HepG2 (cell line): Measurements from ENCODE around the gene SLC5A6. TPM values are rescaled to one million over a fixed set of nuclear protein-coding genes. Genes with fewer than 3 reads are reported as not detected.
A peak's percentile ranks its signal among the peaks of the same experiment; 100 is the strongest.

Experiments used
- FOXP1 ChIP-seq, 2 experiments: fragments of 450-650 bp in 1 of 2; IDR thresholded peaks; 2 replicates each; pipeline ENCODE4 v1.6.1; 2017 to 2018; ENCODE audit warnings: antibody characterized with exemption in 1 of 2
- GFI1 ChIP-seq: sonication (generic); formaldehyde crosslinking; IDR thresholded peaks from 2 replicates; pipeline ENCODE4 v1.5.0; 2020; ENCODE audit warnings: missing genetic modification reagents, mild to moderate bottlenecking, borderline replicate concordance
- HNF4G ChIP-seq, 2 experiments: sonication (generic) in 1 of 2; formaldehyde crosslinking in 1 of 2; IDR thresholded peaks; 2 replicates each; pipeline versions ENCODE4 v1.4.0 to v1.6.1; 2011 to 2020; ENCODE audit warnings: borderline replicate concordance in 2 of 2, low read depth in 2 of 2, mild to moderate bottlenecking in 2 of 2, low read length in 1 of 2, missing genetic modification reagents in 1 of 2, moderate library complexity in 1 of 2
- ISL2 ChIP-seq: sonication (generic); formaldehyde crosslinking; IDR thresholded peaks from 2 replicates; pipeline ENCODE4 v1.5.0; 2020; ENCODE audit warnings: missing genetic modification reagents
- NR2F6 ChIP-seq, 2 experiments: IDR thresholded peaks; 2 replicates each; pipeline ENCODE4 v1.6.1; 2016; ENCODE audit warnings: antibody characterized with exemption in 1 of 2, mild to moderate bottlenecking in 1 of 2
- RCOR2 ChIP-seq: IDR thresholded peaks from 2 replicates; pipeline ENCODE4 v1.6.1; 2016; ENCODE audit warnings: missing biosample characterization, missing genetic modification reagents
- RXRA ChIP-seq: sonication (generic); formaldehyde crosslinking; IDR thresholded peaks from 2 replicates; pipeline ENCODE4 v1.5.1; 2020; ENCODE audit warnings: missing genetic modification reagents
- SOX13 ChIP-seq, 3 experiments: fragments of 450-650 bp in 1 of 3; sonication (generic) in 1 of 3; formaldehyde crosslinking in 1 of 3; IDR thresholded peaks in 2 of 3; conservative IDR thresholded peaks in 1 of 3; 2 replicates each; pipeline versions ENCODE4 v1.5.0 to v1.6.1; 2016 to 2020; ENCODE audit warnings: antibody characterized with exemption in 1 of 3, mild to moderate bottlenecking in 1 of 3, missing compliant biosample characterization in 1 of 3, missing genetic modification reagents in 1 of 3, moderate library complexity in 1 of 3
- ZNF10 ChIP-seq: sonication (generic); formaldehyde crosslinking; IDR thresholded peaks from 2 replicates; pipeline ENCODE4 v1.4.0; 2020; ENCODE audit warnings: mild to moderate bottlenecking, low read depth, missing genetic modification reagents, borderline replicate concordance
- ZNF558 ChIP-seq: sonication (generic); formaldehyde crosslinking; IDR thresholded peaks from 2 replicates; pipeline ENCODE4 v1.9.0; 2022; ENCODE audit warnings: mild to moderate bottlenecking, missing genetic modification reagents, borderline replicate concordance
- ZNF747 ChIP-seq: sonication (generic); formaldehyde crosslinking; IDR thresholded peaks from 2 replicates; pipeline ENCODE4 v1.8.1; 2023; ENCODE audit warnings: missing genetic modification reagents, mild to moderate bottlenecking, borderline replicate concordance
- ZNF883 ChIP-seq: sonication (generic); formaldehyde crosslinking; IDR thresholded peaks from 2 replicates; pipeline ENCODE4 v1.5.1; 2020; ENCODE audit warnings: mild to moderate bottlenecking, missing genetic modification reagents; ENCODE audit errors: not compliant biosample characterization
- polyA plus RNA-seq, 8 experiments: library from polyadenylated mRNA; depleted of rRNA in 3 of 8; stranded (reverse) in 7 of 8; unstranded in 1 of 8; fragments of >200 nt; fragmentation: Illumina TruSeq in 4 of 8; extraction: Trizol in 4 of 8; gene quantifications; 2 replicates each; pipeline versions ENCODE4 v1.2.1 to v1.2.3, GENCODE V29; 2011 to 2016; ENCODE audit warnings: low read depth in 4 of 8, missing spikeins in 1 of 8, mixed read lengths in 1 of 8; ENCODE audit not compliant: insufficient read depth in 1 of 8
- total RNA-seq, 5 experiments: library from RNA; depleted of rRNA; stranded (reverse); fragments of >200 nt; fragmentation: Illumina TruSeq; extraction: Trizol; gene quantifications; 2 replicates each; pipeline ENCODE4 v1.2.3, GENCODE V29; 2016; ENCODE audit warnings: low read depth in 1 of 5
- TF ChIP-seq, protein P1 (sequence below): sonication (generic); formaldehyde crosslinking; IDR thresholded peaks from 2 replicates; pipeline ENCODE4 v1.4.0; 2020; ENCODE audit warnings: missing genetic modification reagents, mild to moderate bottlenecking, borderline replicate concordance
- TF ChIP-seq, protein P2 (sequence below): sonication (generic); formaldehyde crosslinking; IDR thresholded peaks from 2 replicates; pipeline ENCODE4 v1.4.0; 2020; ENCODE audit warnings: missing genetic modification reagents
- TF ChIP-seq, protein P3 (sequence below): IDR thresholded peaks from 2 replicates; pipeline ENCODE4 v1.6.1; 2016; ENCODE audit warnings: missing compliant biosample characterization, missing genetic modification reagents, borderline replicate concordance
- TF ChIP-seq, protein P4 (sequence below): IDR thresholded peaks from 2 replicates; pipeline ENCODE4 v1.4.0; 2020; ENCODE audit warnings: mild to moderate bottlenecking, missing genetic modification reagents

Gene SLC5A6
- total and polyA plus RNA-seq, 2 of the 13 experiments (the other 11 are each of a cell fraction or from before 2014, with no cell fraction given): 135 to 417 TPM

DNA sequence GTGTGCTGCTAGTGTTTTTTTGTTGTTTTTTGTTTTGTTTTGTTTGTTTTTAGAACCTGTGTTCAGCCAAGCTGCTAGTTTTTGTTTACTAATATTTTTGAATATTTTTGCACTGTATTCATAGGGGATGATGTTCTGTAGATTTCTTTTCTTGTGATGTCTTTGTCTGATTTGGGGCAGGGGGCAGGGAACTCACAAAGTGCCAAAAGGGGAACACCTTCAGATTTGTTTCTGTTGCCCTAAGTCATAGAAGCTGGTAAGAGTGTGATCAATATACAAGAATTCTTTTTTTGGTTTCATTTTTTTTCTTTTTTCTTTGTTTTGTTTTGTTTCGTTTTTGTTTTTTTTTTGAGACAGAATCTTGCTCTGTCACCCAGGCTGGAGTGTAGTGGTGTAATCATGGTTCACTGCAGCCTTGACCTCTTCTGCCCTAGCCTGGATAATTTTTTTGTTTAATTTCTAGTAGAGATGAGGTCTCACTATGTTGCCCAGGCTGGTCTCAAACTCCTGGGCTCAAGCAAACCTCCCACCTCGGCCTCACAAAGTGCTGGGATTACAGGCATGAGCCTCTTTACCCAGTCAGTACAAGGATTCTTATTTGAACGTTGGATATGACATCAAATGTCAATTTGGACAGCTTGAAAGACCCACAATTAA, 32.6 kb downstream of the SLC5A6 start (continued):
- TF ChIP-seq, protein P1, sequence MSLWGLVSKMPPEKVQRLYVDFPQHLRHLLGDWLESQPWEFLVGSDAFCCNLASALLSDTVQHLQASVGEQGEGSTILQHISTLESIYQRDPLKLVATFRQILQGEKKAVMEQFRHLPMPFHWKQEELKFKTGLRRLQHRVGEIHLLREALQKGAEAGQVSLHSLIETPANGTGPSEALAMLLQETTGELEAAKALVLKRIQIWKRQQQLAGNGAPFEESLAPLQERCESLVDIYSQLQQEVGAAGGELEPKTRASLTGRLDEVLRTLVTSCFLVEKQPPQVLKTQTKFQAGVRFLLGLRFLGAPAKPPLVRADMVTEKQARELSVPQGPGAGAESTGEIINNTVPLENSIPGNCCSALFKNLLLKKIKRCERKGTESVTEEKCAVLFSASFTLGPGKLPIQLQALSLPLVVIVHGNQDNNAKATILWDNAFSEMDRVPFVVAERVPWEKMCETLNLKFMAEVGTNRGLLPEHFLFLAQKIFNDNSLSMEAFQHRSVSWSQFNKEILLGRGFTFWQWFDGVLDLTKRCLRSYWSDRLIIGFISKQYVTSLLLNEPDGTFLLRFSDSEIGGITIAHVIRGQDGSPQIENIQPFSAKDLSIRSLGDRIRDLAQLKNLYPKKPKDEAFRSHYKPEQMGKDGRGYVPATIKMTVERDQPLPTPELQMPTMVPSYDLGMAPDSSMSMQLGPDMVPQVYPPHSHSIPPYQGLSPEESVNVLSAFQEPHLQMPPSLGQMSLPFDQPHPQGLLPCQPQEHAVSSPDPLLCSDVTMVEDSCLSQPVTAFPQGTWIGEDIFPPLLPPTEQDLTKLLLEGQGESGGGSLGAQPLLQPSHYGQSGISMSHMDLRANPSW: 0 out of 2 replicates have a peak, but pooled peaks have one; percentile 49
- TF ChIP-seq, protein P2, sequence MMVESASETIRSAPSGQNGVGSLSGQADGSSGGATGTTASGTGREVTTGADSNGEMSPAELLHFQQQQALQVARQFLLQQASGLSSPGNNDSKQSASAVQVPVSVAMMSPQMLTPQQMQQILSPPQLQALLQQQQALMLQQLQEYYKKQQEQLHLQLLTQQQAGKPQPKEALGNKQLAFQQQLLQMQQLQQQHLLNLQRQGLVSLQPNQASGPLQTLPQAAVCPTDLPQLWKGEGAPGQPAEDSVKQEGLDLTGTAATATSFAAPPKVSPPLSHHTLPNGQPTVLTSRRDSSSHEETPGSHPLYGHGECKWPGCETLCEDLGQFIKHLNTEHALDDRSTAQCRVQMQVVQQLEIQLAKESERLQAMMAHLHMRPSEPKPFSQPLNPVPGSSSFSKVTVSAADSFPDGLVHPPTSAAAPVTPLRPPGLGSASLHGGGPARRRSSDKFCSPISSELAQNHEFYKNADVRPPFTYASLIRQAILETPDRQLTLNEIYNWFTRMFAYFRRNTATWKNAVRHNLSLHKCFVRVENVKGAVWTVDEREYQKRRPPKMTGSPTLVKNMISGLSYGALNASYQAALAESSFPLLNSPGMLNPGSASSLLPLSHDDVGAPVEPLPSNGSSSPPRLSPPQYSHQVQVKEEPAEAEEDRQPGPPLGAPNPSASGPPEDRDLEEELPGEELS (CRISPR knock-in tag): peak; percentile 66
- TF ChIP-seq FOXP1 (IDR thresholded peaks at IDR 0.05): no peak
- peak; percentile 57; the same call in 1 of the 2 replicates for TF ChIP-seq FOXP1 (CRISPR knock-in tag; IDR thresholded peaks at IDR 0.05)
- TF ChIP-seq ZNF747: no peak
- TF ChIP-seq, protein P3, sequence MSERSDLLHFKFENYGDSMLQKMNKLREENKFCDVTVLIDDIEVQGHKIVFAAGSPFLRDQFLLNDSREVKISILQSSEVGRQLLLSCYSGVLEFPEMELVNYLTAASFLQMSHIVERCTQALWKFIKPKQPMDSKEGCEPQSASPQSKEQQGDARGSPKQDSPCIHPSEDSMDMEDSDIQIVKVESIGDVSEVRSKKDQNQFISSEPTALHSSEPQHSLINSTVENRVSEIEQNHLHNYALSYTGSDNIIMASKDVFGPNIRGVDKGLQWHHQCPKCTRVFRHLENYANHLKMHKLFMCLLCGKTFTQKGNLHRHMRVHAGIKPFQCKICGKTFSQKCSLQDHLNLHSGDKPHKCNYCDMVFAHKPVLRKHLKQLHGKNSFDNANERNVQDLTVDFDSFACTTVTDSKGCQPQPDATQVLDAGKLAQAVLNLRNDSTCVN: no peak
- TF ChIP-seq RCOR2 (CRISPR knock-in tag): no peak
- TF ChIP-seq, protein P4, sequence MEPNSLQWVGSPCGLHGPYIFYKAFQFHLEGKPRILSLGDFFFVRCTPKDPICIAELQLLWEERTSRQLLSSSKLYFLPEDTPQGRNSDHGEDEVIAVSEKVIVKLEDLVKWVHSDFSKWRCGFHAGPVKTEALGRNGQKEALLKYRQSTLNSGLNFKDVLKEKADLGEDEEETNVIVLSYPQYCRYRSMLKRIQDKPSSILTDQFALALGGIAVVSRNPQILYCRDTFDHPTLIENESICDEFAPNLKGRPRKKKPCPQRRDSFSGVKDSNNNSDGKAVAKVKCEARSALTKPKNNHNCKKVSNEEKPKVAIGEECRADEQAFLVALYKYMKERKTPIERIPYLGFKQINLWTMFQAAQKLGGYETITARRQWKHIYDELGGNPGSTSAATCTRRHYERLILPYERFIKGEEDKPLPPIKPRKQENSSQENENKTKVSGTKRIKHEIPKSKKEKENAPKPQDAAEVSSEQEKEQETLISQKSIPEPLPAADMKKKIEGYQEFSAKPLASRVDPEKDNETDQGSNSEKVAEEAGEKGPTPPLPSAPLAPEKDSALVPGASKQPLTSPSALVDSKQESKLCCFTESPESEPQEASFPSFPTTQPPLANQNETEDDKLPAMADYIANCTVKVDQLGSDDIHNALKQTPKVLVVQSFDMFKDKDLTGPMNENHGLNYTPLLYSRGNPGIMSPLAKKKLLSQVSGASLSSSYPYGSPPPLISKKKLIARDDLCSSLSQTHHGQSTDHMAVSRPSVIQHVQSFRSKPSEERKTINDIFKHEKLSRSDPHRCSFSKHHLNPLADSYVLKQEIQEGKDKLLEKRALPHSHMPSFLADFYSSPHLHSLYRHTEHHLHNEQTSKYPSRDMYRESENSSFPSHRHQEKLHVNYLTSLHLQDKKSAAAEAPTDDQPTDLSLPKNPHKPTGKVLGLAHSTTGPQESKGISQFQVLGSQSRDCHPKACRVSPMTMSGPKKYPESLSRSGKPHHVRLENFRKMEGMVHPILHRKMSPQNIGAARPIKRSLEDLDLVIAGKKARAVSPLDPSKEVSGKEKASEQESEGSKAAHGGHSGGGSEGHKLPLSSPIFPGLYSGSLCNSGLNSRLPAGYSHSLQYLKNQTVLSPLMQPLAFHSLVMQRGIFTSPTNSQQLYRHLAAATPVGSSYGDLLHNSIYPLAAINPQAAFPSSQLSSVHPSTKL (CRISPR knock-in tag): peak; percentile 58
- TF ChIP-seq NR2F6 (IDR thresholded peaks at IDR 0.05): peak; percentile 89
- TF ChIP-seq NR2F6 (CRISPR knock-in tag; IDR thresholded peaks at IDR 0.05): peak; percentile 86
- TF ChIP-seq ZNF883: no peak
- TF ChIP-seq SOX13 (IDR thresholded peaks at IDR 0.05): no peak
- peak in 1 of 2 experiments; percentile 71; a peak in 2 of 4 replicates for TF ChIP-seq SOX13 (CRISPR knock-in tag; conservative IDR thresholded peaks at IDR 0.05 in 1 of 2, IDR thresholded peaks at IDR 0.05 in 1 of 2)
- no peak for TF ChIP-seq ZNF10 (CRISPR knock-in tag)
- no peak for TF ChIP-seq HNF4G (IDR thresholded peaks at IDR 0.05; ENCODE audit: borderline replicate concordance, low read depth, low read length)
- 0 out of 2 replicates have a peak, but pooled peaks have one; percentile 21 for TF ChIP-seq HNF4G (CRISPR knock-in tag; IDR thresholded peaks at IDR 0.05; ENCODE audit: borderline replicate concordance, low read depth)
- TF ChIP-seq ZNF558 (CRISPR knock-in tag): no peak
- TF ChIP-seq GFI1 (CRISPR knock-in tag): 0 out of 2 replicates have a peak, but pooled peaks have one; percentile 22
- TF ChIP-seq RXRA (CRISPR knock-in tag): peak; percentile 67; the same call in 1 of the 2 replicates
- TF ChIP-seq ISL2 (CRISPR knock-in tag): no peak; the same call in 1 of the 2 replicates
